BJ (cell line): ENCODE data around the gene LRRC71. TPM values are rescaled to one million over a fixed set of nuclear protein-coding genes. Genes with fewer than 3 reads are reported as not detected.

Experiments
- CTCF ChIA-PET: fragments of 350-600 bp; formaldehyde crosslinking; extraction: SDS; loops from one replicate; lab custom pipeline; 2021; ENCODE audit warnings: antibody characterized with exemption, inconsistent platforms; lab: Yijun Ruan, JAX
- POLR2A ChIA-PET: fragments of 300-600 bp; sonication (Branson Sonifier 250); formaldehyde crosslinking; extraction: SDS; loops from one replicate; lab custom pipeline; 2021; ENCODE audit warnings: antibody characterized with exemption; lab: Charles Lee
- DNase-seq: peaks from one replicate; pipeline ENCODE4 v3.0.0-alpha.2; 2011; ENCODE audit warnings: low read depth
- H3K27me3 ChIP-seq: 2 replicates; pipeline ENCODE4 v1.6.0; 2011; ENCODE audit warnings: low read length; ENCODE audit not compliant: control insufficient read depth, insufficient read depth
- H3K36me3 ChIP-seq: 2 replicates; pipeline ENCODE4 v1.5.1; 2011; ENCODE audit warnings: low read length; ENCODE audit not compliant: control insufficient read depth, insufficient read depth
- H3K4me3 ChIP-seq: 2 replicates; pipeline ENCODE4 v1.5.1; 2011; ENCODE audit warnings: low read depth, mild to moderate bottlenecking, control low read depth, low read length
- polyA minus RNA-seq: library from RNA; depleted of rRNA, polyadenylated mRNA; stranded (reverse); fragments of >200 nt; gene quantifications from 2 replicates; pipeline ENCODE4 v1.2.3, GENCODE V29; 2011; rRNA and poly(A)+ RNA removed
- polyA plus RNA-seq: library from polyadenylated mRNA; depleted of rRNA; stranded (reverse); fragments of >200 nt; gene quantifications from 2 replicates; pipeline ENCODE4 v1.2.3, GENCODE V29; 2011; rRNA removed
- TF ChIP-seq, protein P1 (sequence below): IDR thresholded peaks from 2 replicates; pipeline ENCODE4 v1.5.1; 2011; ENCODE audit warnings: low read depth, mild to moderate bottlenecking, control low read depth, inconsistent platforms, low read length, moderate library complexity; ENCODE audit not compliant: insufficient read depth

The LRRC71 gene
- polyA plus RNA-seq = 0.75 and 1.2 TPM in 2 replicates
- 0.66 and 0.72 TPM in 2 replicates for polyA minus RNA-seq

DNA sequence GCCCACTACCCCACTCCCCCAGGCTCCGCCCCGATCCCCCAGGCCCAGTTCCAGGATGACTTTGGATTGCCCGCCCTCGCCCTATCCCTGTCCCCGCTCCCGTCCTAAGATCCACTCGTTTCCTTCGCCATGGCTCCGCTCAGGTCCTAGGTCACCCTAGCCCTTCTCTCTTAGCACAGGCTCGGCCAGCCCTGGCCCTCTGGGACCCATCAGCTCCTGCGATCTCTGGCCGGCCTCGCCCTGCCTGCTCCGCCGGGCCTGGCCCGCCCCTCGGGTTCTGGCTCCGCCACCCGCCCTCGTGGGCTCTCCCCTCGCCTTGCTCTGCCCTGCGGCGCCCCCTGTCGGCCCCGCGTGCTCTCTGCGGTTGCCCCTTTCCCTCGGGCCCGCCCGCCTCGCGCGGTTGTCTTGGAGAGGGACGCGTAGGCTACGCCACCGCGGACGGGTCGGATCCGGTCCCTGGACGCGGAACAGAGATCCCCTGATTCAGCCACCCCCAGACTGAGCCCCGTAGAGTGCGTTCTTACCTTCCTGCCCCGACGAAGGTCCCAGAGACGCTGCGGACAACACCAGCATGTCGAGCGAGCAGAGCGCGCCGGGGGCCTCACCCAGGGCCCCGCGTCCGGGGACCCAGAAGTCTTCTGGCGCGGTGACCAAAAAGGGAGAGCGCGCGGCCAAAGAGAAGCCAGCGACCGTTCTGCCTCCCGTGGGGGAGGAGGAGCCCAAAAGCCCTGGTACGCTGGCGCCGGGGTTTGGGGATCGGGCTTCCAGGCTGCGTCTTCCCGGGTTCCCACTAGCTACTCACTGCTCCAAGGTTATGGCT lies at the start of gene LRRC71:
LRRC71 (plus strand) TSS at position 400 of the 820 bp plus-strand sequence; CDS start at position 572, 172 bp downstream.
- H3K4me3 ChIP-seq = no peak within 1 kb of the TSS
- no peak for DNase-seq
- H3K27me3 ChIP-seq = peaks cover 20% of the 10 kb centered on the region
- ChIA-PET CTCF (interaction anchor here (0.6 to 13.1 kb wide), 23 partner anchors 9 to 260 kb away, joined by 3 to 298 read pairs (median 3); partner anchors contain the start of genes METTL25B, NTRK1 and PEAR1), POLR2A (no interaction called here)
- TF ChIP-seq, protein P1, sequence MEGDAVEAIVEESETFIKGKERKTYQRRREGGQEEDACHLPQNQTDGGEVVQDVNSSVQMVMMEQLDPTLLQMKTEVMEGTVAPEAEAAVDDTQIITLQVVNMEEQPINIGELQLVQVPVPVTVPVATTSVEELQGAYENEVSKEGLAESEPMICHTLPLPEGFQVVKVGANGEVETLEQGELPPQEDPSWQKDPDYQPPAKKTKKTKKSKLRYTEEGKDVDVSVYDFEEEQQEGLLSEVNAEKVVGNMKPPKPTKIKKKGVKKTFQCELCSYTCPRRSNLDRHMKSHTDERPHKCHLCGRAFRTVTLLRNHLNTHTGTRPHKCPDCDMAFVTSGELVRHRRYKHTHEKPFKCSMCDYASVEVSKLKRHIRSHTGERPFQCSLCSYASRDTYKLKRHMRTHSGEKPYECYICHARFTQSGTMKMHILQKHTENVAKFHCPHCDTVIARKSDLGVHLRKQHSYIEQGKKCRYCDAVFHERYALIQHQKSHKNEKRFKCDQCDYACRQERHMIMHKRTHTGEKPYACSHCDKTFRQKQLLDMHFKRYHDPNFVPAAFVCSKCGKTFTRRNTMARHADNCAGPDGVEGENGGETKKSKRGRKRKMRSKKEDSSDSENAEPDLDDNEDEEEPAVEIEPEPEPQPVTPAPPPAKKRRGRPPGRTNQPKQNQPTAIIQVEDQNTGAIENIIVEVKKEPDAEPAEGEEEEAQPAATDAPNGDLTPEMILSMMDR = peak; percentile 84
- H3K36me3 ChIP-seq = no peaks in the 10 kb centered on the region; the same call in none of the 2 replicates

GRCh38 chr1:156873659-156874058 lies 46.8 kb upstream of the LRRC71 start:
- DNase-seq = no peak
- CTCF ChIA-PET = interaction anchor here (0.6 to 5.9 kb wide), 4 partner anchors 13 to 73 kb away, joined by 3 to 31 read pairs (median 6); partner anchors contain the start of genes INSRR and NTRK1
- Histone ChIP-seq H3K27me3 (peaks cover 11% of the 10 kb centered on the region), H3K36me3 (no peaks in the 10 kb centered on the region), H3K4me3 (no peak overlapping the region)
- POLR2A ChIA-PET = no interaction called here
- TF ChIP-seq, protein P1 = no peak

GRCh38 chr1:156874142-156874541 lies 46.3 kb upstream of the LRRC71 start:
- POLR2A ChIA-PET = no interaction called here
- TF ChIP-seq, protein P1 = no peak

DNA sequence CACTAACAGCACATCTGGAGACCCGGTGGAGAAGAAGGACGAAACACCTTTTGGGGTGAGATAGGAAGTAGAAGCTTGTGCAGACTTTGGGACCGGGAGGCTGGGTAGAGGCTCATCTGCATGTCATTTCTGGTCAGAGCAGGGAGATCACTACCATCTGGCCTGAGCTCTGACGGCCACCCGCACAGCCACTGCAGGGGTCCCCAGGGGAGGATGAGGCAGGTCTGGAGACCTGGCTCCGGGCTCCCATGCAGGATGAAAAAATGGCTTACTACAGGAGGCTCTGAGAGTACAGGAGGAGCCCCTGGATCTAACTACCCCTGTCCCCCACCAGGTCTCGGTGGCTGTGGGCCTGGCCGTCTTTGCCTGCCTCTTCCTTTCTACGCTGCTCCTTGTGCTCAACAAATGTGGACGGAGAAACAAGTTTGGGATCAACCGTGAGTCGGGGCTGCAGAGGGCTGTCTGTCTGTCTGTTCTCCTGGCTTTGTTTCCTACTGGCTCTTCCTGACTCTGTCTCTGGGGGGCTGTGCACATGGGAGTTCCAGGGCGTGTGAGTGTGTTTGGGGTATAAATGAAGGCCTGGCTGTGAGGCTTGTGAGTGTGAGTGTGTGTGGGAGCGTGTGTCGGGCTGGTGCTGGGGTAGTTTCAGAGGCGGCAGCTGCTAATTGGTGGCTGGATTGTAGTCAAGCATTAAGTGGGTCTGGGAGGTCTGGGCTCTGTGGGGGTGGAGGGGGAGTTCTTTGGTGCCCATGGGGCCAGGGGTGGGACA lies 45.7 kb upstream of the LRRC71 start:
- ChIA-PET CTCF (interaction anchor here (1.1 to 5.9 kb wide), 6 partner anchors 14 to 148 kb away, joined by 4 to 31 read pairs (median 5); partner anchors contain the start of genes INSRR and NTRK1), POLR2A (no interaction called here)
- TF ChIP-seq, protein P1 = no peak
- Histone ChIP-seq H3K36me3 (no peaks in the 10 kb centered on the region), H3K4me3 (no peak overlapping the region), H3K27me3 (peaks cover 16% of the 10 kb centered on the region)
- DNase-seq = no peak

More at GRCh38 chr1:156874142-156874541, 46.3 kb upstream of the LRRC71 start:
- no peak overlapping the region for H3K4me3 ChIP-seq
- no peak for DNase-seq
- peaks cover 14% of the 10 kb centered on the region for H3K27me3 ChIP-seq
- CTCF ChIA-PET = interaction anchor here (1.1 to 5.9 kb wide), 6 partner anchors 13 to 148 kb away, joined by 4 to 31 read pairs (median 5); partner anchors contain the start of genes INSRR and NTRK1
- no peaks in the 10 kb centered on the region for H3K36me3 ChIP-seq

DNA sequence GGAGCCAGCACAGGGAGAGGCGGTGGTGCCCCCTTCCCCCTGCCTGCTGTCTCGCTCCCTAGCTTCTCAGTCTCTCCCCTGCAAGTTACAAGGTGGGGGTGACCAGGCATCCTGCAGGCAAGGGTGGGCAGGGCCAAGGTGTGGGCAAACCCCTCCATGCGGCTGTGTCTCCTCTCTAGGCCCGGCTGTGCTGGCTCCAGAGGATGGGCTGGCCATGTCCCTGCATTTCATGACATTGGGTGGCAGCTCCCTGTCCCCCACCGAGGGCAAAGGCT lies 45.2 kb upstream of the LRRC71 start:
- POLR2A ChIA-PET = no interaction called here
- TF ChIP-seq, protein P1 = no peak

More for the DNA sequence above, 45.2 kb upstream of the LRRC71 start:
- H3K4me3 ChIP-seq = no peak overlapping the region
- no peaks in the 10 kb centered on the region for H3K36me3 ChIP-seq
- CTCF ChIA-PET = interaction anchor here (1.1 to 5.9 kb wide), 5 partner anchors 15 to 149 kb away, joined by 4 to 31 read pairs (median 4); partner anchors contain the start of genes INSRR and NTRK1
- no peak for DNase-seq
- peaks cover 16% of the 10 kb centered on the region for H3K27me3 ChIP-seq
